NCI-H1092 (cell line): Measurements from ENCODE around the gene EPHX1.

Experiments
- DNase-seq: peaks from one replicate; lab custom pipeline; 2025; lab: John Stamatoyannopoulos, UW

The EPHX1 gene

DNA sequence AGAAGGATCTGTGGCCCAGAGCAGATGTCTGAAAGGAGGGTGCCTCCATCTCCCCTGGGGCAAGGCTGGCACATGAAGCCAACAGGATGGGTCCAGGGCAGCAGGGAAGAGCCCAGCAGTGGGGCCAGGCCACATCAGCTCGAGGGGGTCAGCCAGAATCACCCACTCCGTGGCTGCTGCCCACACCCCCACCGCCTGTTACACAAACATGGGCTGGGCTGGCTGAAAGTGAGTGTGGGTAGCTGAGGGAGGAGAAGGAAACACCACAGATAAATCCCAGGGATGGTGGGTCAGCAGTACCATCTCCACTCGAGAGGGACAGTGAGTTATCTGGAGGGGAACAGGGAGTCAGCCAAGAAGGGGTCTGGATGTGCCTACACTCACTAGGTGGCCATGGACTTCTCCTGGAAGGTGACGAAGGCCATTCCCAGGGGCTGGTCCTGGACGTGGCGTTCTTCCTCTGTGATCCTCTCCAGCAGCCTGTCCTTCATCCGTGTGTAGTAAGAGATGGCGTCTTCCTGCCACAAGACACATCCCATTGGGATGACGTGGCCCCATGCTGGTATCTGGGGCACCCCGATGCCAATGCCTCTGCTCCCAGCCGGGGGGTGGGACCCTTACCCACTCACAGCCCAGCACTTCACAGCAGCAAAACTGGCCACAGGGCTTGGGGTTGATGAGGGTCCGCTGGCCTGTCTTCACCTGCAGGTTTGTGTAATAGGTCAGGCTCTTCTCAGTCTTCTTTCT, 52.1 kb downstream of the EPHX1 start:
- no peak for DNase-seq

DNA sequence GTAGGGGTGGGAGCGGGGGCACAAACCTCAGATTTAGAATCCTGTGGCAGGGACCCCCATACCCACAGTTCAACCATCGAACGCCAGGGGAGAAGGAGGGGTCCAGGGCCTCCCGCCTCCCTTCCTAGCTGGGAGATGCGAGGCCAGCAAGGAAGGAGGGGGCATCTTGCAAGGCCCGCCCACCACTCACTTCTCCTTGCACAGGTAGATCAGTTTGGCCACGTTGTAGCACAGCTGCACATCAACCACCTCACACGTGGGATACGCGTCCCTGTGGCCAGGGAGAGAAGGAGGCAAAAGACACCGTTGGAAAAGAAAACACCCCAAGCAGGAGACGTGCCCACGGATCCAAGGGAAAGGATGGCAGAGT, 52.6 kb downstream of the EPHX1 start:
- DNase-seq = no peak

DNA sequence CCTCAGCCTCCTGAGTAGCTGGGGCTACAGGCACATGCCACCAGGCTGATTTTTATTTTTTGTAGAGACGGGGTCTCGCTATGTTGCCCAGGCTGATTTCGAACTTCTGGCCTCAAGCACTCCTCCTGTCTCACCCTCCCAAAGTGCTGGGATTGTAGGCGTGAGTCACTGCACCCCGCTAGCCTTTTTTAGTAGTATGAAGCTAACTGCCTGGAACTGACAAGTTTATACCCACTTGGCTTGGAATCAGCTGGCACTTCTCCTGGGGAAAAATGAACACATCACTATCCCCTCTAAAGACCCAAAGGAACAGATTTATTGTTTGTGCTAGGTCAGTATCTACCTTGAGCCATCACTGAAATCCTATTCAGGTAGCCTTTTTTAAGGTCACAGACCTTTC, 53.2 kb downstream of the EPHX1 start:
- no peak for DNase-seq

DNA sequence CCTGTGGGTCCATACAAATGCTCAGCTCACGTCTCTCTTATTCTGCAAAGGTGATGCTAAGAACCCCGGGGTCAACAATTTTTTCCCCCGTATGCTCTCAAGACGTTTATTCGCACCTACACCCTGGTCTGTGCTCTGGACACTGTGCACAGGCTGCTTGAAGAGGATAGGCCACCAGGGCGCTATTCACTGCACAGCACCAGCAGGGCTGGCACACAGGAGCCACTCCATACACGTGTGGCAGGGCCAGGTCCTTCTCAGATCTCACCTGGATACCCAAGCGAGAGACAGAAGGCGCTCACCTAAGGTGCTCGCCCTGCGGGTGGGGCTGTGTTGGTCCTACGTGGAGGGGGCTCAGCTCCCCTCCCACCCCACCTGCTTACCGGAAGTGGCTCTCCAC, 55.6 kb downstream of the EPHX1 start:
- no peak for DNase-seq

DNA sequence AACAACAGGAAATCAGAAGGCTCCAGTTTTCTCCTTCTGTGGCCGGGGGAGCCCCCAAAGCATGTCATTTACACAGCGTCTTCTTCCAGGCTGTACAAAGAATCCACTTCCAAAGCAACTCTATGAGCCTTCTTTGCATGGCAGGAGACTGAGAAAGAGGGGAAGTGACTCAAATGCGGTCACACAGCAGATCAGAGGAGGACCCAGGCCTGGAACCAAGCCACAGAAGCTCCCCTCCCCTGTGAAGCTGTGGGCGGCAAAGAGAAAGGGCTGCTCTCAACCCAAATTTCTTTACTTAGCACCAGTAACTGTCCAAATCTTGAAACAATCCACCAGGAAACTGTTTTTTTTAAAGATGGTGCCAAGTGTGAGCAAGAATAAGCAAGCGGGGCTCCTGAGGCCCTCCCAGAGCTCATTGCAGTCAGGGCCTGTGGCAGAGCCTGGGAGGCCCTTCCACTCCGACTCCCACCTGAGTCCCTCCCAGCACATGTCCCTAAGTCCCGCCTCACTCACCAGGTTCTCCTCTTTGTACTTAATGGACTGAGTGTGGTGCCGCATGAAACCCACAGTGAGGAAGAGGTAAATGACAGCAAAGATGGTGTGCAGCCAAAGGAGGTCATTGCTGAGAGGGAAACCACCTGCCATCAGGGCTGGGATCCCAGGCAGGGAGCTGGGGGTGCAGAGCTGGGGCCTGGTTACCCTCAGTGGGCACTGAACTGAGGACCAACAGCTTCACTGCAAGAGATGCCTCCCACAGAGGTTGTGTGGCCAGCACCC, 56.3 kb downstream of the EPHX1 start:
- no peak for DNase-seq

DNA sequence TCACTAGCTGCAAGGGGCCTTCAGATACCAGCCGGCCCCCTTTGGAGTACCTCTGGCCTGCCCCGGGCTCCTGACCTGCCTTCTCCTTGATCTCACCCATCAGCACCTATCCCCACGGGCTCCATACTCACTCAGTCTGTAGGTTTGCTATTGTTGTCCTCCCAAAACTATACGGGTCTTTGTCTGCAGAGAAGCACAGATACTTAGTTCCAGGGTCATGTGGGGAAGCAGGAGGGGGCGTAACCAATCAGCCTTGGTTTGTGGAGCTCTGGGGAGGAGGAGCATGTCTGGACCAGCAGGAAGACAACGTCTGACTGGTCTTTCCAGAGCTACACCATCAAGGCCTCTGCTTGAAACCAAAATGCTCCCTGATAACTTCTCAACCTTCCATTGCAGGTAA, 57.1 kb downstream of the EPHX1 start:
- DNase-seq = no peak

DNA sequence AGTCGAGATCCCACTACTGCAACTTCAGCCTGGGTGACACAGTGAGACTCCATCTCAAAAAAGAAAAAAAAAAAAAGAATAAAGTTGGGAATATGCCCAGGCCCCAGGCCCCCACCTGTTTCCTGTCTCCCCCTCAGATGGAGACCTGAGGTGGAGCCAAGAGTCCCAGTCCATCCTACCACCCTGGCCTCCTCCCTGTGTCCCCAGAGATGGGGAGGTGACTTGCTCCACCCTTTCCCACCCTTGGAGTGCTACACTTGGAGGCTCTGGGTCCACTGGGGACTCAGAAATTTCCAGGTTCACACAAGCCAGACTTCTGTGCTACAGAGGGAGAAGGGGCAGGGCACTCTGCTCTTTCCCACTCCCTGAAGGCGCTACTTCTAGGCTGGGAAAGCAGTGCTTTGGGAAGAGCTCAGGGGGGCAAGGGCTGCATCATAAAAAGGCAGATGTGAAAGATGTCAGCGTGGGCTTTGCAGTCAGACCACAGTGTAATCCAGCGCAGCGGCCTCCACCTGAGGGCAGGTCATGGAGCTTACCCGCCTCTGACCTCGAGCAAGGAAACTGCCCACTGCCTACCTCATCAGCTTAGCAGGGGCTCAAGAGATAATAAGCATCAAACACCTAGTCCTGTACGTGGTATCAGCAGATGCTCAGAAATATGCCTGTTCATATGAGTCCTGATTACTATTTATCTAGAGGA, 58.9 kb downstream of the EPHX1 start:
- no peak for DNase-seq

DNA sequence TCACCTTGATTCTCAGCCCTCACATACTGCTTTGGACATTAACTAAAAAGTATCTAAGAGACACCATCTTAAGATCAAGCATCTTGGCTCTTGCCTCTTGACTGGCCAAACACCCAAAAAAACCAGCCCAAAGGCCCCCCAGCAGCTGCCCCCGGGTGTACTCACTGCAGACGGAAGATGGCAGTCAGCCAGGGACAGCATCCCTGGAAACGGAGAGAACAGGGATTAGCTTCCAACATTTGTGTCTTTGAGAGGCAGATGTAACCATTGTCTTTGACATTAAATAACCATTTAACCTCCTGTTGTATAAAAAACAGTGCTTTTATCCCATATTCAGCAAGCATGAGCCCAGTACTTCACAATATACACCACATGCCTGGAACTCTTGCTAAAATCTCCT, 61.0 kb downstream of the EPHX1 start:
- DNase-seq = peak; percentile 85

DNA sequence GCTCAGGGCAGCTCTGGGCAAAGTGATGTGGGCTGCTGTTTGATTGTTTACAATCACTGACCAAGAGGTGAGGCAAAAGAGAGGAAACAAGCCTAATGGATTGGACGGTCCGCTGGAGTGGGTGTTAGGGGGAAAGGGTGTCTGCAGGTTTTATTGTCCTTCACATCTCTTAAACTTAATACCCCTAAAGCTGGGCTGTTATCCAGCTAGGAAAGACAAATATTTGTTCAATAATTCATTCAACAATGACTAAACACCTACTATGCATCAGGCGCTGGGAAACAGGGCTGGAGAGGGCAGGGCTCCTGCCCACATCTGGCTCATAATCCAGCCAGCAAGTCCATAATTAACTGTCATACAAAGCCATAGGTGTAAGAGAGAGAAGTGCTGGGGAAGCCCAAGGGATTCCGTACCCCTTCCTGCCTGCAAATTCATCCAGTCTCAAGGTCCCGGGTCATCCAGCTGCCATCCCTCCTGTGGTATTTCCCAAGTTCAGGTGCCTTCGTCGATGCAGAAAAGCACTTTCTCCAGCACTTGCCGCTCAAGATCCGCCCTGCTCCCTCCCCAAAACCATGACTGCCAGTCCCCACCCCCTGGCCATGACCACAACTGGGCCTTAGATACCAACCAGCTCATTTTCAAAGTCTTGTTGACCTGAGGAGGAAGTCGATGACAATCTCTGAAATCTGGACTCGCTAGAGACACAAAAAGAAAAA, 61.6 kb downstream of the EPHX1 start:
- DNase-seq = peak; percentile 89

DNA sequence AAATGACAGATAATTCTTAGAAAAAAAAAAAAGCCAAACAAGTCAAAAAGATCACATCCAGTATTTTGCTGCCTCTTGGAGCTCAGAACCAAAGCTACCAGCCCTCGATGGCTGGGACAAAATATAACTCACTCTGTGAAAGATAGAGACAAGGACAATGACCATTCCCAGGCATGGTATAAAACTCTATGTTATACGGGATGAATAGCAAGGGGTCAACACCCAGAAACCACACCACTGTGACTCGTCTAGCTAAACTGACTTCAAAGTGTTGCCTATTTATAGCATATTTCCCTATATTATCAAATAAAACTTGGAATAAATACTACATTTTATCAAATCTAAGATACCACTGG, 62.1 kb downstream of the EPHX1 start:
- no peak for DNase-seq

DNA sequence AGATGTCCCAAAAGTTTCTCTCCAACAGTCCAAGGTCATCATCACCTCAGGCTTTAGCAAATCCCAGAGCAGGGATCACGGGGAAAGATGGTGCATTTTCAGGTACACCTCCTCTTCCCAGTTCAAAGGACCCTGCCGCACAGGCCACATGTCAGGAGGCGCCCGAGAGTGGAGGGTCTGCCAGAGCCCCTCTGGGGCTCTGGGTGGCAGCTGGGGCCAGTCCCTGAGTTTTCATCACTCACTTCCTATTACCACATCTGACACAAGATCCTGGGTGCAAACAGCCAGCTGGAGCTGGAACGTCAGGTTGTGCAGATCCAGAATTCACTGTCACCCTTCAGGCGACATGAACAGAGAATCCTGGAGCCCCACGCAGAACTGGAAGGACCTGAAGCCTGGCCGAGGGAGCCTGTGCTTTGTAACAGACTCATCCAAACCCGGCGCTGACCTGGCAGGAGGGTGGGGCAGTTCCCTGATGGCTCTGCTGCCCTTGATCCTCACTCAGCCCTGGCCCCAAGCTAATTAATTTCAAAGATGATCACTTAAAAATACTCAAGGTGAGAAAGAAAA, 63.4 kb downstream of the EPHX1 start:
- no peak for DNase-seq

DNA sequence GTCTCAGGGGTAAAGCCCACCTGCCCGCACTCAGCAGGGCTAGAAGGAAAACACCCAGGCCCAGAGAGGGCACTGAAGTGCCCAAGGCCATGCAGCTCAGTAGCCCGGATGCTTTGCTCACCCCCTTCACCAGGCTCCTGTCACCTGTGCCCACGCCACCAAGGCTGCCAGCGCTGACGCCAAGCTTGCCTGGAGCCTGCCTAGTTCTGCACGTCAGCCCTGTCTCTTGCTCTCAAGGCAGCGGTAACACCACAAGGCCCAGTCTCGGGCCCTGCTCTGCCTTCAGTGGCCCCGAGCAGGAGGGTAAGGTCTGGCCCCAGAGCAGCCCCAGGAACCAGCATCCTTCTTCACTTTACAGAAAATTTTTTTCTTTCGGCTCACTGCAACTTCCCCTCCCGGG, 64.5 kb downstream of the EPHX1 start:
- DNase-seq = no peak

DNA sequence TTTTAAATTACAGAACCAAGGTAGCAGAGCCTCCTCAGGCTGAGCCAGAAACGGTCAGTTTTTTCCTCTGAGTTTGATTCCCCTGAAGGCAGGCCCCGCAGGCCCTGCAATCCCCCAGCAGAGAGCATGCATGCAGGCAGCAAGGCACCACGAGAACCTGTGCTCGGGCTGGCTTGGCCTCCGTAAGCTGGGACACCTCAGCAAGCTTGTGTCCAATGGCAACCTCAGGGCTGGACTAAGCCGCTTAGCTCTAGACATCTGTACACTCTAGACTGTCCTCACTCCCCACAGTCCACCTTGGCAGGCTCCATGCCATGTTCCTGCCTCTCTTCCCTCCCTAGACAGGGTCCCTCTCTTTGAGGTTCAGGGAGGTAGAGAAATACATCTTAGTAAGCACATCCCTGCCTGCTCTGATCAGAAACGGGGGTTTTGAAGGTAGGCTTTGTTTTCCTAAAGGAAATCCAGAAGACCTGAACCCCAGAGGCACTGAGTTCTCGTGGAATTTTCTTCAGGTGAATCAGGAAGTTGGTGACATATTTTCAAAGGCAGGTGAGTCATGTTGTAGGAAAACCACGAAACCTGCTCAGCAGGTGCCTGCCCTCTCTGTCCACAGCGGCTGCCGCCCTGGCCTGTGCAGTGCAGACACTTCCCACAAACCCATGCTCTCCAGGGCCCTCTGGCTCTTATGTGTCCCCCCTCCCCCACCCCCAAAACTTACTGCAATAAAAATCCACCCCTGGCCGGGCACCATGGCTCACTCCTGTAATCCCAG, 65.3 kb downstream of the EPHX1 start:
- no peak for DNase-seq

DNA sequence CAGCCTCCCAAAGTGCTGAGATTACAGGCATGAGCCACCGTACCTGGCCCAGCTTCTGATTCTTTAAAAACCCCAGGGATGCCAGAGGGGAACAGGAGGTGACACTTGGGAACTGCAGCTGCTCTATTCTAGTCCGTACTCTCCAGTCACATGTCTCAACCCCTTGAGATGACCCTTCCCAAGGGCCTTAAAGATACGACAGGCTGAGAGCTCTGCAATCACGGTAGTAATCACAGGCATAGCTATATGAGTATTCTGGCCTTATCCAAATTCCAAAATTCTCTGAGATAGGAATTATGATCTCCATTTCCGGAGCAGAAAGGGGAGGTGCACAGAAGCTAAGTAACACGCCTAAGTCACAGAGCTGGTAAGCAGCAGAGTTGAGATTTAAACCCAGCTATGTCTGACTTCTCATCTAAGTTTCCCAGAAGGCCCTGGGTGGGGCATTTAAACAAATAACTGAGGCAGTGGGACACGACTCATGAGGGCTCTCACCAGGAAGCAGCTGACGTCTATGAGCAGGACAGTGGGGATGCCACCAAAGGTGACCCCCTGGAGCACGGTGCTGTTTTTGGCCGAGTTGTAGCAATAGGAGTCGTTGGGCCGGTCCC, 67.1 kb downstream of the EPHX1 start:
- no peak for DNase-seq

DNA sequence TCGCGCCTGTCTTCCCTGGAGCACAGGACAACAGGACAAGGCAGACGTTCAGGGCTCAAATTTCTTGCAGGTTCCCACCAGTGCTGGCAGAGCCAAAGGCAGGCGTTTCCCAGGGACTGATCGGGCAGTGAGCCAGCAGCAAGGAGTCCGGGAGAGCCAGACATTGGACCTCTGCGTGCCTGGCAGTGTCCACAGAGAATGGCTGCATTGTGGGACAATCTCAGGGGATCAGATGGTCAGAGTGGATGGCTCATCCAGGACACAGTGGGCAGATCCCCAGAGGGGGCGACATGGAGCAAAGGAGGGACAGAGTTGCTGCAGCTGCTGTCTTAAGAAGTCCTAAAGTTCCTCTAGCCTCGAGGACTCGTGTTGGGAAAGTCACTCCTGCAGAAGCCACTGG, 67.7 kb downstream of the EPHX1 start:
- peak; percentile 21 for DNase-seq

DNA sequence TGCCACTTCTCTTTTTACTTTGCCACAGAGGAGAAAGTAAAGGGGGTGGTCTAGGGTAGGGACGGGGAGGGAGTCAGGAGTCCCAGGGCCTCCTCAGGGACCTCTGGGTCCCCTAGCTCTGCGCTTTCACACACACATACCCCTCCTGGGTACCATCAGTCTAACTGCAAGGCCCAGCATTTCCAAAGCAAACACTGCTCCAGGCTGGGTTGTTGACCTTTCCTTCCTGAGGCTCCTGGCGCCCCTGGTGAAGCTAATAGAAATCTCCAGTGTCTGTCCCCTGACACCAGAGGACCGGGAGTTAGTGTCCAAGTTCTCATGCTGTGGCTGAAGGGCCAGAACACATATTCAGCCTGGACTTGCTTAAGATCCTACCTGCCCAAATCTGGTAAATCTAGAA, 68.4 kb downstream of the EPHX1 start:
- DNase-seq = no peak

DNA sequence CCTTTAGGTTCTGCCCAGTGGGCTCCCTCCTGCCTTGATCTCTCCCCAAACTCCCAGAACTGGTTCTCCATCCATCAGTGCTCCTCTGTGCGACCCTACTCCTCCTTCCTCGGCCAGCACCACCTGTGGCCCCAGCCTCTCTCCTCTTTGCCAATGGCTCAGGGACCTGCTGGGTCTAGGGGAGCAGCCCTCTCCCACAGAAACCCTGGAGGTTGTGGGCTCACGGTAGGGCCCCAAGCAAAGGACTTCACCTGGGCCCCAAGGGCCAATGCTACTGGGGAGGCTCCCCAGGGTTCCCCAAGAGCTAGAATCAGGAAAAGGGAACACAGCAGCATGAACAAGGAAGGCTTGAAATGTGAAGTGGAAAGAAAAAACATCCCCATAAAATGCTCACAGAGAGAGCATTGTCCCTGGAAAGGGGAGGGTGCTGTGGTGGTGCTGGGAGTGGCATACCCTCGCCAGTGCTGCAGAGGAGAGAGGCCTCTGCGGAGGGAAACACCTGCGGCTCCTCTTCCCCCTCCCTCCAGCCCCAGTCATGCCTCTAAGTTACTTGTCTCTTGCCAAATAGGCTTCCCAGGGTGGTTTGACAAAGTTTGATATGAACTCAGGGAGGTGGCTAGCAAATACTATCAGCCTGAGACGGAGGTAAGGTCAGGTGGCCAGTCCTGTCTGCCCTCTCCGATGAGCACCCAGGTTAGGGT, 69.7 kb downstream of the EPHX1 start:
- DNase-seq = no peak

DNA sequence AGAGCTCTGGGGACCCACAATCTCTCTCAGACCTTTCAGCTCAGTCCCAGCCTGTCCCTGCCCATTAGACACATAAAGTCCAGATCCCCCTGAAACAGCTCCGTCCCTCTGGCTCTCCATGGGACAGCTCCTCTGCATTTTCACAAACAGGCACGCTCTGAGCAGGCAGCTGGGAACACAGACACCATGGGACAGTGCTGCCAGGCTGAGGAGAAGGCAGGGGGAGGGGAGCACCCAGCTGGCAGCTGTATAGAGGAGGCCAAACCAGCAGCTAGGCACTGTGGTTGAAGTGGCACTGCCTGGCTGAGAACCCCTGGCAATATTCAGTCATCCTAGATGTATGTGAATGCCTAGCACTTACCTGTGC, 70.3 kb downstream of the EPHX1 start:
- DNase-seq = no peak

DNA sequence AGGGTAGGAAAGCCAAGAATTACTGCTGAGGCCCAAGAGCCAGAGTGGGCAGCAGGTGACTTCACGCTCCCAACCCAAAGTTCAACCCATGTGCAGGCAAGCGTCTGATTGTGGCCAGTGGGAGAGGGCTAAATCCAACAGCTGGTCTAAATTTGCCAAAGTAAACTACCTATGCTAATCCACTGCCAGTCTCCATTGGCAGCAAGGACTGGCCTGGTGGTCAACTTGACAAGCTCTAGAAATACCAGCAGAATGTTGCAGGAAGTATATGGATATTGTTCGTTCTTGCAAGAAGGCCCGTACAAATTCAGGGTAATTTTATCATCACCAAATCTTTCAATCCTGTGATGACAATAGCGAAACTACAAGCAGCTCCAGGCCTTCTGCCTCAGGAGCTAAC, 70.7 kb downstream of the EPHX1 start:
- no peak for DNase-seq
